Hepatocyte (in vitro differentiated cells): ENCODE measurements around the gene MTFR1L. TPM values are rescaled to one million over a fixed set of nuclear protein-coding genes. Genes with fewer than 3 reads are reported as not detected.
A peak's percentile ranks its signal among the peaks of the same experiment; 100 is the strongest.

Experiments
- DNase-seq: peaks from one replicate; pipeline ENCODE4 v3.0.0-alpha.2; 2016; ENCODE audit warnings: low spot score
- H2AFZ ChIP-seq: fragments of 200-600 bp; sonication (generic); 2 replicates; pipeline ENCODE4 v1.6.0; 2016; ENCODE audit warnings: antibody characterized with exemption, mild to moderate bottlenecking
- H3K27ac ChIP-seq: fragments of 200-600 bp; sonication (generic); 2 replicates; pipeline ENCODE4 v1.5.1; 2016; ENCODE audit warnings: mild to moderate bottlenecking
- H3K27me3 ChIP-seq: fragments of 200-600 bp; sonication (generic); 2 replicates; pipeline ENCODE4 v1.6.1; 2016
- H3K36me3 ChIP-seq: fragments of 200-600 bp; sonication (generic); replicated peaks from 2 replicates; pipeline ENCODE4 v1.5.1; 2016; ENCODE audit warnings: low read depth; ENCODE audit not compliant: insufficient read depth
- H3K4me1 ChIP-seq: fragments of 200-600 bp; sonication (generic); 2 replicates; pipeline ENCODE4 v1.5.1; 2016; ENCODE audit warnings: mild to moderate bottlenecking, moderate library complexity; ENCODE audit not compliant: insufficient read depth
- H3K4me2 ChIP-seq: fragments of 200-600 bp; sonication (generic); 2 replicates; pipeline ENCODE4 v1.6.0; 2016
- H3K4me3 ChIP-seq: fragments of 200-600 bp; sonication (generic); 2 replicates; pipeline ENCODE4 v1.5.1; 2016; ENCODE audit warnings: mild to moderate bottlenecking
- H3K79me2 ChIP-seq: fragments of 200-600 bp; sonication (generic); 2 replicates; pipeline ENCODE4 v1.6.0; 2017; ENCODE audit warnings: mild to moderate bottlenecking
- H3K9me2 ChIP-seq: fragments of 200-600 bp; sonication (generic); replicated peaks from 2 replicates; pipeline ENCODE4 v1.6.0; 2017; ENCODE audit warnings: mild to moderate bottlenecking; ENCODE audit not compliant: insufficient read depth
- H3K9me3 ChIP-seq: fragments of 200-600 bp; sonication (generic); 2 replicates; pipeline ENCODE4 v1.5.1; 2016; ENCODE audit warnings: low read depth, mild to moderate bottlenecking
- H4K20me1 ChIP-seq: fragments of 200-600 bp; sonication (generic); 2 replicates; pipeline ENCODE4 v1.6.0; 2016; ENCODE audit warnings: mild to moderate bottlenecking; ENCODE audit not compliant: insufficient read depth, poor library complexity, severe bottlenecking
- CTCF ChIP-seq: fragments of 200-600 bp; sonication (generic); IDR thresholded peaks from 2 replicates; pipeline ENCODE4 v1.5.1; 2016; ENCODE audit warnings: antibody characterized with exemption, mild to moderate bottlenecking; ENCODE audit not compliant: poor library complexity
- EZH2 ChIP-seq: fragments of 200-600 bp; sonication (generic); IDR thresholded peaks from 2 replicates; pipeline ENCODE4 v1.6.1; 2016; ENCODE audit warnings: antibody characterized with exemption, mild to moderate bottlenecking, borderline replicate concordance
- EZH2phosphoT487 ChIP-seq: fragments of 200-600 bp; sonication (generic); IDR thresholded peaks from one replicate; pipeline ENCODE4 v1.6.1; 2018; ENCODE audit warnings: antibody characterized with exemption, mild to moderate bottlenecking, low read depth, moderate library complexity; ENCODE audit not compliant: unreplicated experiment, severe bottlenecking
- WGBS: methylation state at CpG from one replicate; pipeline ENCODE4 v1.1.6; 2016; ENCODE audit warnings: low lambda C conversion rate; ENCODE audit errors: missing lambda C conversion rate; 5-methylcytosine and 5-hydroxymethylcytosine counted together
- polyA plus RNA-seq: library from polyadenylated mRNA; unstranded; fragments of >200 nt; fragmentation: Nextera tagmentation; extraction: Ambion mirVana; gene quantifications from 2 replicates; pipeline ENCODE4 v1.2.1, GENCODE V29; 2016
- total RNA-seq: library from RNA; depleted of rRNA; stranded (reverse); fragments of >200 nt; gene quantifications from 2 replicates; pipeline ENCODE4 v1.2.3, GENCODE V29; 2014

Gene MTFR1L
- total and polyA plus RNA-seq, 2 experiments from 2014 or later: 62.6 to 103 TPM

GRCh38 chr1:25877155-25877554 lies 57.4 kb downstream of the MTFR1L start:
- Histone ChIP-seq H3K4me2 (no peak overlapping the region), H3K9me3 (no peaks in the 10 kb centered on the region), H3K27me3 (no peaks in the 10 kb centered on the region), H4K20me1 (no peaks in the 10 kb centered on the region), H3K9me2 (no peaks in the 10 kb centered on the region), H3K36me3 (no peaks in the 10 kb centered on the region), H2AFZ (no peak overlapping the region), H3K4me1 (peaks cover 51% of the 10 kb centered on the region), H3K27ac (no peak overlapping the region), H3K4me3 (no peak overlapping the region), H3K79me2 (peaks cover 28% of the 10 kb centered on the region)
- no peak for DNase-seq
- TF ChIP-seq EZH2phosphoT487 (no peak), EZH2 (no peak), CTCF (no peak)
- 92% methylated on average over 2 of the region's 2 CpGs for WGBS

DNA sequence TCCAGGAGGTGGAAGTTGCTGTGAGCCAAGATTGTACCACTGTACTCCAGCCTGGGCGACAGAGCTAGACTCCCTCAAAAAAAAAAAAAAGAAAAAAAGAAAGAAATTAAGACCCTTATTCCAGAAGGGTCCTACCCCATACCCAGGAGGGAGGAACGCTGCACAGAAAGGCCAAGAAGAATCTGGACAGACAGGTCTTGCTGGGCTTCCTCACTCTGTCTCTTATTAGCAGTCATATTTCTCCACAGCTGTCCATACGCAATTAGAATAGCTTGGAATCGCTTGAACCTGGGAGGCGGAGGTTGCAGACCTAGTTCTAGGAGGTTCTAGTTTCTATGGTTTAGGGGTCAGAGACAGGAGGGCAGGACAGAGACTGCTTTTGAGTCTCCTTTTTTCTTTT lies 58.9 kb downstream of the MTFR1L start:
- 74% methylated on average over 5 of the region's 5 CpGs for WGBS
- H2AFZ ChIP-seq: no peak overlapping the region
- no peaks in the 10 kb centered on the region for H3K9me2 ChIP-seq
- no peaks in the 10 kb centered on the region for H3K9me3 ChIP-seq
- no peak for DNase-seq
- H3K4me2 ChIP-seq: no peak overlapping the region
- H3K27me3 ChIP-seq: no peaks in the 10 kb centered on the region
- peak overlapping the region; percentile 52 for H3K27ac ChIP-seq
- H3K36me3 ChIP-seq: no peaks in the 10 kb centered on the region
- peaks cover 41% of the 10 kb centered on the region for H3K4me1 ChIP-seq
- H3K4me3 ChIP-seq: no peak overlapping the region
- peaks cover 12% of the 10 kb centered on the region for H3K79me2 ChIP-seq
- no peaks in the 10 kb centered on the region for H4K20me1 ChIP-seq
- TF ChIP-seq EZH2phosphoT487 (no peak), EZH2 (no peak), CTCF (no peak)

GRCh38 chr1:25879675-25880074 lies 59.9 kb downstream of the MTFR1L start:
- WGBS: 68% methylated on average over 2 of the region's 2 CpGs
- H3K36me3 ChIP-seq: no peaks in the 10 kb centered on the region
- H3K9me2 ChIP-seq: no peaks in the 10 kb centered on the region
- H3K4me3 ChIP-seq: no peak overlapping the region
- H3K4me2 ChIP-seq: peak overlapping the region; percentile 5
- DNase-seq: no peak
- H3K79me2 ChIP-seq: peaks cover 2% of the 10 kb centered on the region
- no peak overlapping the region for H2AFZ ChIP-seq
- H3K4me1 ChIP-seq: peaks cover 31% of the 10 kb centered on the region
- H3K27ac ChIP-seq: peak overlapping the region; percentile 52
- H3K27me3 ChIP-seq: no peaks in the 10 kb centered on the region
- TF ChIP-seq CTCF (no peak), EZH2 (no peak), EZH2phosphoT487 (no peak)
- H3K9me3 ChIP-seq: no peaks in the 10 kb centered on the region
- no peaks in the 10 kb centered on the region for H4K20me1 ChIP-seq

GRCh38 chr1:25880518-25880917 lies 60.8 kb downstream of the MTFR1L start:
- Histone ChIP-seq H3K4me1 (peaks cover 28% of the 10 kb centered on the region), H3K27ac (peak overlapping the region; percentile 52), H3K4me3 (no peak overlapping the region), H3K79me2 (no peaks in the 10 kb centered on the region), H3K27me3 (no peaks in the 10 kb centered on the region), H3K36me3 (no peaks in the 10 kb centered on the region), H3K9me2 (no peaks in the 10 kb centered on the region), H2AFZ (no peak overlapping the region), H3K4me2 (no peak overlapping the region), H4K20me1 (no peaks in the 10 kb centered on the region), H3K9me3 (no peaks in the 10 kb centered on the region)
- 96% methylated on average over 5 of the region's 5 CpGs for WGBS
- no peak for DNase-seq
- TF ChIP-seq CTCF (no peak), EZH2 (no peak), EZH2phosphoT487 (no peak)
